ENCODE measurements around the gene ENOX1. TPM values are rescaled to one million over a fixed set of nuclear protein-coding genes. Genes with fewer than 3 reads are reported as not detected.

The ENOX1 gene
- total and polyA plus RNA-seq, 2 of the 13 experiments (the other 11 are each of a cell fraction or from before 2014, with no cell fraction given), result not detected

- no peak for TF ChIP-seq DRAP1 (CRISPR knock-in tag; IDR thresholded peaks at IDR 0.05)
- no peak for TF ChIP-seq HIVEP1 (CRISPR knock-in tag; IDR thresholded peaks at IDR 0.05)
These were observed 375.6 kb downstream of the ENOX1 start (continued) for GRCh38 chr13:43411211-43411610.

- no peaks in the 10 kb centered on the region for H3K4me1 ChIP-seq (ENCODE audit: insufficient read depth, low read length)
- CTCF ChIA-PET (ENCODE audit: low intra/inter-chr PET ratio, low total read pairs), result no interaction called here
- no TSS peak for BruUV-seq (replicated peaks)
- no peak overlapping the region for H2AFZ ChIP-seq (ENCODE audit: low read length)
- no peaks in the 10 kb centered on the region for H3K79me2 ChIP-seq (ENCODE audit: insufficient read depth, low read length)
- FAIRE-seq (no peak), DNase-seq (ENCODE audit: low spot score) (no peak), ATAC-seq (no peak)
- no peak overlapping the region for H3K9ac ChIP-seq (ENCODE audit: insufficient read depth, low read depth, low read length)
- intact Hi-C loops (cut with micrococcal nuclease; ENCODE audit: unreplicated experiment), result no loop called here
- TF ChIP-seq ZNF564 (CRISPR knock-in tag; IDR thresholded peaks at IDR 0.05) (no peak), SNRNP70 (IDR thresholded peaks at IDR 0.05; ENCODE audit: low read depth, low read length) (no peak), POLR2AphosphoS5 (IDR thresholded peaks at IDR 0.05; ENCODE audit: low read depth, low read length) (no peak), KLF9 (CRISPR knock-in tag; IDR thresholded peaks at IDR 0.05; ENCODE audit: low read depth) (no peak), ZBTB40 (IDR thresholded peaks at IDR 0.05) (no peak), ZBTB40 (CRISPR knock-in tag; IDR thresholded peaks at IDR 0.05) (no peak), SP1 (IDR thresholded peaks at IDR 0.05) (no peak), SP1 (CRISPR knock-in tag; IDR thresholded peaks at IDR 0.05) (no peak)
- H3K9me3 ChIP-seq (ENCODE audit: low read length), result no peaks in the 10 kb centered on the region
- H4K20me1 ChIP-seq (ENCODE audit: insufficient read depth, low read length), result no peaks in the 10 kb centered on the region
- H3K4me2 ChIP-seq (ENCODE audit: low read depth, low read length), result no peak overlapping the region
- in situ Hi-C loops (cut with HindIII; ENCODE audit: extremely low pct_ligation_motif_present, low pct_unique_long_range_greater_than_20kb), result no loop called here
- H3K4me3 ChIP-seq (replicated peaks in 1 of 3; ENCODE audit: insufficient read depth in 1 of 3, low read depth in 2 of 3, low read length in 3 of 3), result no peak overlapping the region
- WGBS (ENCODE audit: low lambda C conversion rate), result 22% methylated on average over 3 of the region's 3 CpGs
- H3K36me3 ChIP-seq (replicated peaks in 1 of 2; ENCODE audit: control insufficient read depth in 1 of 2, insufficient read depth in 2 of 2, low read length in 2 of 2), result no peaks in the 10 kb centered on the region
- H3K27ac ChIP-seq (ENCODE audit: extremely low read length, insufficient read depth, low read length), result no peak overlapping the region
- POLR2A ChIA-PET, result no interaction called here
- H3K27me3 ChIP-seq (ENCODE audit: control insufficient read depth in 1 of 2, insufficient read depth in 2 of 2, low read length in 2 of 2), result no peaks in the 10 kb centered on the region
These were observed 378.5 kb downstream of the ENOX1 start for GRCh38 chr13:43408274-43408673.

Measured in HepG2 (cell line).